Forelimb muscle (tissue), 1 donor: ENCODE data around the gene LHFPL2. TPM values are rescaled to one million over a fixed set of nuclear protein-coding genes. Genes with fewer than 3 reads are reported as not detected.

ENCODE experiments used
- DNase-seq: peaks from one replicate; pipeline ENCODE4 v3.0.0-alpha.2; 2013; ENCODE audit warnings: low read depth
- polyA plus RNA-seq: library from polyadenylated mRNA; unstranded; fragments of 120-200 nt; gene quantifications from one replicate; pipeline ENCODE4 v1.2.1, GENCODE V29; 2013; ENCODE audit not compliant: insufficient read length

The LHFPL2 gene
- polyA plus RNA-seq, 1 donor, result 48.3 TPM

- no peak for DNase-seq
These were observed 51.3 kb downstream of the LHFPL2 start for GRCh38 chr5:78597068-78597973.

DNA sequence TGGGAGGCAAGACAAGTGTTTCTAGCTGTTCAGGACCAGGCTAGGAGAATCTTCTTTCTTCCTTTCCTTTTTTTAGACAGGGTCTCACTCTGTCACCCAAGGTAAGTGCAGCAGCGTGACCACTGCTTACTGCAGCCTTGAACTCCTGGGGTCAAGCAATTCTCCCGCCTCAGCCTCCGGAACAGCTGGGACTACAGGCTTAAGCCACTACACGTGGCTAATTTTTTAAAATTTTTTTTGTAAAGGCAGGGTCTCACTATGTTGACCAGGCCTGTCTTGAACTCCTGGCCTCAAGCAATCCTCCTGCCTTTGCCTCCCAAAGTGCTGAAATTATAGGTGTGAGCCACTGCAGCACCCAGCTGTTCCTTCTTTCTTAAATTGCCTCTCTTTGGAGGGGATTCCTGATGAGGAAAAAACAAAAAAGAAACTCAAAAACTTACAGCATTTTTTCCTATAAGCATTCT, 53.1 kb downstream of the LHFPL2 start:
- no peak for DNase-seq

GRCh38 chr5:78594610-78595457, 53.7 kb downstream of the LHFPL2 start:
- DNase-seq, result peak; percentile 95

DNA sequence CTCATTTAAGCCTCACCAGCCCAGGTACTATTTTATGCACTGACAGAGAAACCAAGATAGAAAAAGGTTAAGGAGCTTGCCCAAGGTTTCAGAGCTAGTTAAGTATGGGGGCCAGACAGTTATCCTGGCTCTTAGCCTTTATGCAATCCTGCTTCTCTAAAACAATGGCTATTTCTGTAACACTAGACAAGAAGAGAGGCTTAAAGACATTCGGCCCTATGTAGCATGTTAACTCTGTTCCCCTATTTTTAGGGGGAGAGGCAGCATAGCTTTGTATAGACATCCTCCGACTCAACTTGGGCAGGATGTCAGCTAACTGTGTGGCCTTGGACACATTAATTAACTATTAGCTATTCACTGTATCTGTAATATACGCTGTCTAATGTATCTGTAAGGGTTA, 54.6 kb downstream of the LHFPL2 start:
- no peak for DNase-seq

GRCh38 chr5:78593465-78593864, 55.1 kb downstream of the LHFPL2 start:
- DNase-seq, result no peak

DNA sequence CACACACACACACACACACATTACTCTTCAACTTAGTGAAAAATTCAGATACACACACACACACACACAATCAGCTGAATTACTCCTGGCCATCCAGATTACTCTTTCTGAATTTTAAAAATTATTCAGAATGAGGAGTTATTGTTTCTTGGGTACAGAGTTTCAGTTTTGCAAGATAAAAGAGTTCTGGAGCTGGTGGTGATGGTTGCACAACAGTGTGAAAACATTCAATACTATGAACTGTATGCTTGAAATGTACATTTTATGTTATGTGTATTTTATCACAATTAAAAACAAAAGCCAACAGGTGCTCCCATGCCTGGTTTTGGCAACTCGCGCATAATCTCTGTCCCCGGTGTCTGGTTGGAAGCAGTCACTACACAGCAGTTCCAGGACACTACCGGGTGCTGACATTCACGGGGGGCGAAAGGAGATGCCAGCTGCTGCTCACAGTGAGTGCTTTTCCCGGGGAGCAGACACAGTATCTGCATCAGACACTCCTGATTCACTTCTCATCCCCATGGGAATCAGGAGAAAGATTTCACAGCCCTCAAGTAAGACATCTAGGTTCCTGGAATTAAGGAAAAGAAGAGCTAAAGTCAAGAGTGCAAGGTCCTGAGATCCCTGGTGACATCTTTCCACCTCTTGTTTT, 55.7 kb downstream of the LHFPL2 start:
- no peak for DNase-seq

DNA sequence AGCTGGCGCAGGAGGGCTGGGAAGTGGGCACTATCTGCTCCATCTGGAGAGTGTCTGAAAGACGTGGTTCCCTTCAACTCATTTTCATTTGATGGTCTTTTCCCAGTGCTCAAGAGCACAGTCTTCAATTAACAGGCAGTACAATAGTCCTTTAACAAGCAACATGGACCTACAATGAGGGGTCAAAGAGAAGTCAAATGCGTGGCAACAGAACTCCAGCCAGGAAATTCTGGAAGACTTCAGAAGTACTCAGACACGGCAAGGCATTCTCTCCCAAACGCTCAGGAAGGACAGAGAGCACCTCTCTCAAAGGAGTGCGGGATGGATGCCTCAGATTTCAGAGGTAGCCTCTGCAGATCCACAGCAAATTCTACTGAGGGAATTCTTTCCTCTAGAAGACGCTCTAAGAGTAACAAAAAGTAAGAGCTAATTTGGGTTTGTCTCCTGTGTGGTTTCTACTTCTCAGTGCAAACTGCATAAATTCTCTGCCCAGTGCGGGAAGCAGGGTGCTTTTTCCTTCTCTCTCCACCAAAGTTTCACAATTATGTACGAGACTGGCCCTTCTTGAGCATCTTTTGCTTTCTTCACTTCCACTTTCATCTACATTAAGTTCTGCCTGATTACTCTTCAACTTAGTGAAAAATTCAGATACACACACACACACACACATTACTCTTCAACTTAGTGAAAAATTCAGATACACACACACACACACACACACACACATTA, 56.4 kb downstream of the LHFPL2 start:
- no peak for DNase-seq

DNA sequence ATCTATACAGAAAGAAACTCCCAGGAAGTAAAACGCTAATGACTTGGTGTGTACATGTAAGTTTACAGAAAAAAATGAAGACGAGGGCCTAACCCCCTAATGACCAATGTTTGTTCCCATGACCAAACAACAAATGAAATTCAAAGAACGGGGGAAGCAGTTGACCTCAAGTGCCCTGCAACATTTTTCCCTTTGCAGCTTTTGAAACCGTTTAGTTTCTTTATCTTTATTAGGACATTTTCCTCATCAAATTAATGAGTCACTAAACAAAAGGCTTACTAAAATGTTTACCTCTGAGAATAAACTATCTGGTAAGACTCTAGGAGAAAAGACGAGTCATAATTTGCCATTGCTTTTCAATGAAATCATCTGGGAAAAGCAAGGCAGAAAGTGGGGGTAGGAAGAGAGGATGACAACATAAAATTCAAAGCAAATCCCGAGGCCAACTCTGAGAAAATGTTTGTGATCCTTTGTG, 57.4 kb downstream of the LHFPL2 start:
- no peak for DNase-seq

DNA sequence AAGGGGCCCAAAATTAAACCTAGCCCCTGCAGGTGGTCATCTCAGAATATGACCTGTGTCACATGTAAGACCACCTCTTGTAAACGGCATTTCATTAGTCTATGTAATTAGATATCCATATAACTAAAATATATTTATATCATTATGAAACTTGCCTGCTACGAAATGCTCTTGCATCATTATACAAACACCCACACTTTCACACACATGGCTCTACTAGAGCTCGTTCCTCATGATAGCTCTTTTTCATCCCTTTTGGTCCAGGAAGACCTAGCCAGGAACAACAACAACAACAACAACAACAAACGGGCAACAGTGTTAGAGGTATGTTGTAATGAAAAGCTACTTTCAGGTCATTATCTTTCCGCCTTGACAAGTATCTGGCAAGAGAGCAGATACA, 58.6 kb downstream of the LHFPL2 start:
- DNase-seq, result no peak

DNA sequence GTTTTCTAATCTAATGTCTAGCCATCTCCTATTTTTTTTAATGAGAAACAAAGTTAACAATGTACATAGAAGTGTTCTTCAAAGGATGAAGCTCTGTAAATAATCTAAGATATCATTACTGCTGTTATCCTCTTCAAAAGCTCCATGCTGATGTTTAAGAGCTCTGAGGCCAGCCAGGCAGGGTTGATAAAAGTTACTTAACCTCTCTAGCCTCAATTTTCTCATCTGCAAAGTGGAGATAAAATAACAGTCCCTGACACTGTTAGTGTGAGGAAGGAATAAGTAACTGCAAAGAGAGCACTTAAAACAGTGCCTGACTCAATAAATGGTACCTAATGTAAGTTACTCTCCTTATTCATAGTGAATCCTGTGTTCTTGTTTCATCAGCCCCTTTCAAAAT, 60.1 kb downstream of the LHFPL2 start:
- no peak for DNase-seq

GRCh38 chr5:78587775-78588291, 60.7 kb downstream of the LHFPL2 start:
- no peak for DNase-seq

DNA sequence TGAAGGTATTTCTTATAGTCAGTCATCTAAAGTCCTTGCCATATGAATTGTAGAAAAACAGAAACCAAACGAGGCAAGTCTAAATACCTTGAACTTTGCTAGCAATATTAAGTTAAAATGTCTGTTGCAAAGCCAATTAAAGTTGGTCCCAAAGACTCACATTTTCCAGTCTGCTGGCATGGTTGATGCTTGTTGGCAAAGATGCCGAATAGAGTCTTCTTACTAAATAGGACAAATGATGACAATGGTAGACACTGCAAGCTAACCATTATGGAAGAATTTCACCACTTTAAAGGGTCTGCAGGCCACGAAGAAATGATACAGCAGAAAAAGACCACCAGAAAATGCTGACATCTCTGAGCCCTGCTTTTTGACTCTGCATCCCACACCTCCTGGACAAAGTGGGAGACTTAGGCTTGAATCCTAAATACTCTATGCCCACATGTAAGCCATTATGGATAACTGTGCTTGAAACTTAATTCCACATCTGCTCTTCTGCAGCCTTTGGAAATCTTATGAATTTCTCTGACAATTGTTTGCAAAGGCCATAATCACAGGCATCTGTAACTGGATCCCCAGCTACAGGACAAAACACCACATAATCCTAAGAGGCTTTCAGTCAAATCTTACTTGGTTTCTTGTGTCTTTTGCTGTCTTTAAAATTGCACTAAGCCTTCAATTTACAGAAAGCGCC, 61.3 kb downstream of the LHFPL2 start:
- DNase-seq, result no peak

DNA sequence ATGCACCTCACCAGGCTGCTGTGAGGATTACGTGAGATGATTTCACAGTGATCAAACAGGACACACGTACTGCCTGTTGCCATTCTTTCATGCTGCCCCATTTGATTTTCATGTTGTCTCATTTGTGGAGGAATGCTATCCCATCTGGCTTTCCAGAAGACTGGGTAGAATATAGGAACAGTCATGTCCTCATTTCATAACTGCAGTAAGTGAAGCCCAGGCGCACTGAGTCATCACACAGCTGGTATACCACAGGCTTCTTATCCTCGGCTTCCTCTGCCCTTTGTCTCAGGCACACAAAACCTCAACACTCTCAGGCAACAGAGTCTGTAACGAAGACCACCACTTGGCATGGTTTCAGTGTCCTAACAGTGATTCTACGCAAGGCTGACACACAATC, 62.3 kb downstream of the LHFPL2 start:
- no peak for DNase-seq

- DNase-seq, result no peak
These were observed 70.6 kb downstream of the LHFPL2 start for GRCh38 chr5:78578015-78578414.

- no peak for DNase-seq
These were observed 71.3 kb downstream of the LHFPL2 start for GRCh38 chr5:78577071-78577807.

GRCh38 chr5:78576376-78576775, 72.2 kb downstream of the LHFPL2 start:
- no peak for DNase-seq

- DNase-seq, result no peak
These were observed 73.8 kb downstream of the LHFPL2 start for GRCh38 chr5:78574731-78575161.

- no peak for DNase-seq
These were observed 74.4 kb downstream of the LHFPL2 start for GRCh38 chr5:78574131-78574673.

GRCh38 chr5:78573318-78573717, 75.3 kb downstream of the LHFPL2 start:
- DNase-seq, result no peak
